HUES6 (cell line): ENCODE measurements around the gene DLG5.

Experiments
- H3K27ac ChIP-seq: 2 replicates; pipeline ENCODE4 v1.7.0; 2013; ENCODE audit warnings: low read depth, mild to moderate bottlenecking, low read length, inconsistent platforms
- H3K27me3 ChIP-seq: 2 replicates; pipeline ENCODE4 v1.6.1; 2013; ENCODE audit warnings: low read length; ENCODE audit not compliant: control insufficient read depth, insufficient read depth
- H3K36me3 ChIP-seq: 2 replicates; pipeline ENCODE4 v1.6.1; 2013; ENCODE audit warnings: low read length; ENCODE audit not compliant: control insufficient read depth, insufficient read depth
- H3K4me1 ChIP-seq: 2 replicates; pipeline ENCODE4 v1.6.1; 2013; ENCODE audit warnings: low read length; ENCODE audit not compliant: control insufficient read depth, insufficient read depth
- H3K4me3 ChIP-seq: 2 replicates; pipeline ENCODE4 v1.5.1; 2013; ENCODE audit warnings: low read depth, low read length
- H3K9ac ChIP-seq: one replicate; pipeline ENCODE4 v1.6.1; 2013; ENCODE audit warnings: mild to moderate bottlenecking, low read length
- H3K9me3 ChIP-seq: 2 replicates; pipeline ENCODE4 v1.6.1; 2013; ENCODE audit warnings: low read depth, low read length; ENCODE audit not compliant: control insufficient read depth, insufficient read depth

DLG5 gene

GRCh38 chr10:77899690-77900089 lies 26.9 kb downstream of the DLG5 start:
- H3K9me3 ChIP-seq = no peaks in the 10 kb centered on the region
- H3K4me3 ChIP-seq = no peak overlapping the region
- 0 out of 2 replicates have a peak, but pooled peaks cover 3% of the 10 kb centered on the region for H3K36me3 ChIP-seq
- H3K4me1 ChIP-seq = peaks cover 24% of the 10 kb centered on the region
- no peaks in the 10 kb centered on the region for H3K27me3 ChIP-seq
- H3K27ac ChIP-seq = 0 out of 2 replicates have a peak overlapping the region, but pooled peaks have one; percentile 12
- no peak overlapping the region for H3K9ac ChIP-seq

GRCh38 chr10:77899080-77899477 lies 27.5 kb downstream of the DLG5 start:
- Histone ChIP-seq H3K4me1 (peaks cover 26% of the 10 kb centered on the region), H3K27ac (0 out of 2 replicates have a peak overlapping the region, but pooled peaks have one; percentile 12), H3K27me3 (no peaks in the 10 kb centered on the region), H3K9me3 (no peaks in the 10 kb centered on the region), H3K4me3 (no peak overlapping the region), H3K9ac (no peak overlapping the region), H3K36me3 (0 out of 2 replicates have a peak, but pooled peaks cover 3% of the 10 kb centered on the region)

GRCh38 chr10:77898323-77899079 lies 28.1 kb downstream of the DLG5 start:
- Histone ChIP-seq H3K9ac (no peak overlapping the region), H3K27me3 (no peaks in the 10 kb centered on the region), H3K4me3 (no peak overlapping the region), H3K27ac (peak overlapping the region; percentile 22), H3K9me3 (no peaks in the 10 kb centered on the region), H3K4me1 (peaks cover 32% of the 10 kb centered on the region), H3K36me3 (no peaks in the 10 kb centered on the region)

GRCh38 chr10:77896058-77896457 lies 30.5 kb downstream of the DLG5 start:
- Histone ChIP-seq H3K9ac (no peak overlapping the region), H3K27me3 (no peaks in the 10 kb centered on the region), H3K4me1 (peaks cover 53% of the 10 kb centered on the region), H3K27ac (no peak overlapping the region), H3K36me3 (no peaks in the 10 kb centered on the region), H3K9me3 (no peaks in the 10 kb centered on the region), H3K4me3 (no peak overlapping the region)

GRCh38 chr10:77894058-77894457 lies 32.5 kb downstream of the DLG5 start:
- Histone ChIP-seq H3K27ac (no peak overlapping the region), H3K36me3 (no peaks in the 10 kb centered on the region), H3K9me3 (no peaks in the 10 kb centered on the region), H3K4me1 (peaks cover 58% of the 10 kb centered on the region), H3K27me3 (no peaks in the 10 kb centered on the region), H3K9ac (no peak overlapping the region), H3K4me3 (no peak overlapping the region)

- peaks cover 58% of the 10 kb centered on the region for H3K4me1 ChIP-seq
- no peaks in the 10 kb centered on the region for H3K36me3 ChIP-seq
Measured at GRCh38 chr10:77893386-77893785, 33.2 kb downstream of the DLG5 start.

GRCh38 chr10:77892761-77893160 lies 33.8 kb downstream of the DLG5 start:
- H3K9me3 ChIP-seq = no peaks in the 10 kb centered on the region
- peaks cover 58% of the 10 kb centered on the region for H3K4me1 ChIP-seq
- no peaks in the 10 kb centered on the region for H3K36me3 ChIP-seq
- no peak overlapping the region for H3K4me3 ChIP-seq
- no peak overlapping the region for H3K27ac ChIP-seq
- no peaks in the 10 kb centered on the region for H3K27me3 ChIP-seq
- no peak overlapping the region for H3K9ac ChIP-seq

More at GRCh38 chr10:77893386-77893785, 33.2 kb downstream of the DLG5 start:
- Histone ChIP-seq H3K9me3 (no peaks in the 10 kb centered on the region), H3K4me3 (no peak overlapping the region), H3K27me3 (no peaks in the 10 kb centered on the region), H3K9ac (no peak overlapping the region), H3K27ac (no peak overlapping the region)

- Histone ChIP-seq H3K4me1 (peaks cover 63% of the 10 kb centered on the region), H3K27ac (no peak overlapping the region)
Measured at GRCh38 chr10:77892021-77892739, 34.4 kb downstream of the DLG5 start.

GRCh38 chr10:77890097-77890496 lies 36.5 kb downstream of the DLG5 start:
- Histone ChIP-seq H3K36me3 (no peaks in the 10 kb centered on the region), H3K4me1 (peaks cover 81% of the 10 kb centered on the region), H3K4me3 (no peak overlapping the region), H3K9ac (no peak overlapping the region), H3K27ac (no peak overlapping the region), H3K27me3 (no peaks in the 10 kb centered on the region), H3K9me3 (no peaks in the 10 kb centered on the region)

More at GRCh38 chr10:77892021-77892739, 34.4 kb downstream of the DLG5 start:
- Histone ChIP-seq H3K9me3 (no peaks in the 10 kb centered on the region), H3K9ac (peak overlapping the region; percentile 17), H3K36me3 (no peaks in the 10 kb centered on the region), H3K4me3 (no peak overlapping the region), H3K27me3 (no peaks in the 10 kb centered on the region)

GRCh38 chr10:77889277-77889903 lies 37.2 kb downstream of the DLG5 start:
- Histone ChIP-seq H3K27ac (peak overlapping the region; percentile 35; the same call in 1 of the 2 replicates), H3K4me1 (peaks cover 83% of the 10 kb centered on the region), H3K4me3 (peak overlapping the region; percentile 7; the same call in 1 of the 2 replicates), H3K9me3 (no peaks in the 10 kb centered on the region), H3K27me3 (no peaks in the 10 kb centered on the region), H3K9ac (peak overlapping the region; percentile 6), H3K36me3 (no peaks in the 10 kb centered on the region)

GRCh38 chr10:77888356-77888703 lies 38.2 kb downstream of the DLG5 start:
- no peaks in the 10 kb centered on the region for H3K9me3 ChIP-seq
- H3K4me1 ChIP-seq = peaks cover 80% of the 10 kb centered on the region
- peak overlapping the region; percentile 20 for H3K9ac ChIP-seq
- H3K27me3 ChIP-seq = no peaks in the 10 kb centered on the region
- H3K4me3 ChIP-seq = 0 out of 2 replicates have a peak overlapping the region, but pooled peaks have one; percentile 16
- no peaks in the 10 kb centered on the region for H3K36me3 ChIP-seq
- H3K27ac ChIP-seq = no peak overlapping the region
